AG10803 (cell line): ENCODE measurements around the gene DHRS7B.

ENCODE experiments used
- DNase-seq: peaks from one replicate; pipeline ENCODE4 v3.0.0; 2010; ENCODE audit warnings: low read depth
- H3K4me3 ChIP-seq: 2 replicates; pipeline ENCODE4 v1.5.1; 2011; ENCODE audit warnings: mild to moderate bottlenecking, low read length, control low read depth
- TF ChIP-seq, protein P1 (sequence below): conservative IDR thresholded peaks from 2 replicates; pipeline ENCODE4 v1.5.1; 2011; ENCODE audit warnings: mild to moderate bottlenecking, low read length, control low read depth, inconsistent platforms

The DHRS7B gene

DNA sequence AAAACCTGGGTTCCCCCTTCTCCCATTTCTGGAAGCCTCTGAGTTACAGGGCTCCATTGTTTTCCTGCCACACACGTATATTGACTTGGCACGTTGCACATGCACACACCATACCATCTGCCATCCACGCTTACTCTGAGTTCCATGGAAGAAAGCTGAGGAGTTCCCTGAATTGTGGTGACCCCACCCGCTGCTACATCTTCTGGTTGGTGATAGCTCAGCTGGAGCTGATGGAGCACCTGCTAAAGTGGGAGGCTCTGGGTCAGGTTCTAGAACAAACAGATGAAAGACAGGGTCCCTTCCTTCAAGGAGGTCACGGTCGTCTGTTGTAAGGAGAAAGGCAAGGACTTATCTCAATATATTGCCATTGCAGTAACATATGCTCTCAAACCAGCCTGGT is 46.1 kb downstream of the DHRS7B start:
- DNase-seq, result no peak
- no peak overlapping the region for H3K4me3 ChIP-seq
- TF ChIP-seq, protein P1, sequence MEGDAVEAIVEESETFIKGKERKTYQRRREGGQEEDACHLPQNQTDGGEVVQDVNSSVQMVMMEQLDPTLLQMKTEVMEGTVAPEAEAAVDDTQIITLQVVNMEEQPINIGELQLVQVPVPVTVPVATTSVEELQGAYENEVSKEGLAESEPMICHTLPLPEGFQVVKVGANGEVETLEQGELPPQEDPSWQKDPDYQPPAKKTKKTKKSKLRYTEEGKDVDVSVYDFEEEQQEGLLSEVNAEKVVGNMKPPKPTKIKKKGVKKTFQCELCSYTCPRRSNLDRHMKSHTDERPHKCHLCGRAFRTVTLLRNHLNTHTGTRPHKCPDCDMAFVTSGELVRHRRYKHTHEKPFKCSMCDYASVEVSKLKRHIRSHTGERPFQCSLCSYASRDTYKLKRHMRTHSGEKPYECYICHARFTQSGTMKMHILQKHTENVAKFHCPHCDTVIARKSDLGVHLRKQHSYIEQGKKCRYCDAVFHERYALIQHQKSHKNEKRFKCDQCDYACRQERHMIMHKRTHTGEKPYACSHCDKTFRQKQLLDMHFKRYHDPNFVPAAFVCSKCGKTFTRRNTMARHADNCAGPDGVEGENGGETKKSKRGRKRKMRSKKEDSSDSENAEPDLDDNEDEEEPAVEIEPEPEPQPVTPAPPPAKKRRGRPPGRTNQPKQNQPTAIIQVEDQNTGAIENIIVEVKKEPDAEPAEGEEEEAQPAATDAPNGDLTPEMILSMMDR, result no peak

DNA sequence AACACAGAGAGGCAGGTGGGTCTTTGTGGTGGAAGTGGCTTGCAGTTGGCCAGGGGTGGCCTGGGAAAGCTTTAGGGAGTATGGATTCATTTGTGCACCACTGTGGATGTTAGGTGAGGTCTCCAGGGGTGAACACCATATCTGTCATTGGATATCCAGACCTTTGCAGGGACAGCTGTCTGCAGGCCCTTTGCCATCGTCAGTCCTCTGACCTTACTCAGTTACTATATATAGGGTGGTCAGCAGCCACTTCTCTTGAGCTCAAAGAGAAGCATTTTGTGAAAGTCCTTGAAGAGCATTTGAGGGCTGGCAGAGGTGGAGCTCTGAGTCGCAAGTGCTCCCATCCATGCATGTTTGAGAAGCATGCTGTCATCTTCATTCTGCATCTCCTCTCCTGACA is 46.8 kb downstream of the DHRS7B start:
- no peak for DNase-seq
- TF ChIP-seq, protein P1, result no peak
- no peak overlapping the region for H3K4me3 ChIP-seq

DNA sequence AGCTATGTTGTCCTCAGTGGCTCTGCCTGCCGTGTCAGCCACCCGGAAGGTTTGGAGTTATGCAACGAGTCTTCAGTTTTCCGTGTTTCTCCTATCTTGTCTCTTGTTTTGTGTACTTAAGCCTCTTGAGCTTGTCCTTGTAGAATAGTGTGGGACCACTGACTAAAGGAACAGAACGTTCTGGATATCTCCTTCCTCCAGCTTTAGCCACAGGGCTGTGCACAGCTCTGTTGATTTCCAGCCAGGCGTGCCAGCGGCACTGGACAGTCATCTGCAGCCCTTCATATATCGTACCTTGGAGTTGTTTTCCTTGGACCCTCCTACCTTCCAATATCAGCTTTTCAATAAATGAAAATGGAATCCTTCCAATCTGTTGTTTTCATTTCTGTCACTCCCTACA is 47.4 kb downstream of the DHRS7B start:
- no peak for DNase-seq
- TF ChIP-seq, protein P1, result no peak
- H3K4me3 ChIP-seq, result no peak overlapping the region

DNA sequence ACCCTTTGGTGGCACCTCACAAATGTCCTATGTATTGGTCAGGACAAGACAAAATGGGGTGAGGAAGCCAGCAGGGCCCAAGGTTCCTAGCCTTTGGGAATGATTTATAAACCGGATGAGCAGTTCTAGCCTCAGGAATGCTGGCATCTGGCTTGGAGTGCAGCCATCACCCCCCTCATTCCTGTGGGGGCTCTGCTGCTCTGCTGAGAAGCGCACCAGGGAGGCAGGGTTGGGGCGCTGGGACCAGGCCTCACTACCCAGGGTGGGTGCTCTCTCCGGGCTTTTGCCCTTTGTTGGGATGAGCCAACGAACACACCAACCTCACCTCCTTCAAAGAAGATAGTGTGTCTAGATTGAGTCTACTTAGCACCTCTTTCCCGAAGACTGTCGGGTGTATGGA is 47.9 kb downstream of the DHRS7B start:
- TF ChIP-seq, protein P1, result no peak
- DNase-seq, result peak; percentile 91
- no peak overlapping the region for H3K4me3 ChIP-seq

DNA sequence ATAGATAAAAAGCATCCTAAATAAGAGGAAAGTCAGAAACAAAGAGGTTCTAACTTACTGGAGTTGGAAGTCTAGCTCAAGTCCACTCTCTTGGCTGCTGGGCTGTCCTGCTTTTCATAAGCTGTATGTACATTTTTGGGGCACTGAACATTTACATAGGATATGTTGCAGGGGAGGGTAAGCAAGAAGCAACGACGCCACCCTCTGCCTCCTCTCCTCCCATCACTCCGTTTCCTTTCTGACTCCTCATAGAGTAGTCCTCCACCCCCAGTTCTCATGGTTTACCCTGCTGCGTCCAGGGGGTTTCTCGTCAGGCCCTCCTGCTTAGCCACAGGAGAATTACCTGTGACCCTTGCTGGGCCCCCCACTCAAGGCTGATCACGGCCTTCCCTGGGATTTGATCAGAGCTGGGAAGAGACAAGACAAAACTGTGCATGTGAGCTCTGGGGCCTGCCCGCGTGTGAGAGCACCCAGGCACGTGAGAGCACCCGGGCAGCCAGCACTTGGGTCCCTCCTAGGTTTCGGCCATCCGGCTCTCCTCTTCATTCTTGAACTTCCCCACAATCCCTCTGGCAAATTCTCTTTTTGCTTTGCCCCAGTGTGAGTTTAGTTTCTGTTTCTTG is 50.1 kb downstream of the DHRS7B start:
- TF ChIP-seq, protein P1, result no peak
- DNase-seq, result no peak
- H3K4me3 ChIP-seq, result no peak overlapping the region

DNA sequence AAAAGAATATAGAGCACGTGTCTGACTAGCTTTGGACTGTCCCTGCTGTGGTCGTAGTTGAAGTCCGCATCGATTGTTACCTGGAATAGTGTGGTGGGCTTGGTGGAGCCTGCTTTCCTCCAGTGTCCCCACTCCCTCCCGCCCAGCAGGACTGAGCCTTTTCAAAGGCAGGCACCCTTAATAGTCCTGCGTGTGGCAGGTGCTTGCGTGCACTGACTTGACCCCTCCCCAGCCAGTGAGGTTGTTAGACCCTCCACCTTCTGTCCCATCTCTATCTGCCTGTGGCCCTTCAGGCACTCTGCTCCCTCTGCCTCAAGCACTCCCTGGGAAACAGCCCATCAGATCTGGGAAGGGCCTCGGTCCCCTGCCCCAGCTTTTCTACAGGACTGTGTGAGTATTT is 50.6 kb downstream of the DHRS7B start:
- no peak for DNase-seq
- TF ChIP-seq, protein P1, result no peak
- no peak overlapping the region for H3K4me3 ChIP-seq

DNA sequence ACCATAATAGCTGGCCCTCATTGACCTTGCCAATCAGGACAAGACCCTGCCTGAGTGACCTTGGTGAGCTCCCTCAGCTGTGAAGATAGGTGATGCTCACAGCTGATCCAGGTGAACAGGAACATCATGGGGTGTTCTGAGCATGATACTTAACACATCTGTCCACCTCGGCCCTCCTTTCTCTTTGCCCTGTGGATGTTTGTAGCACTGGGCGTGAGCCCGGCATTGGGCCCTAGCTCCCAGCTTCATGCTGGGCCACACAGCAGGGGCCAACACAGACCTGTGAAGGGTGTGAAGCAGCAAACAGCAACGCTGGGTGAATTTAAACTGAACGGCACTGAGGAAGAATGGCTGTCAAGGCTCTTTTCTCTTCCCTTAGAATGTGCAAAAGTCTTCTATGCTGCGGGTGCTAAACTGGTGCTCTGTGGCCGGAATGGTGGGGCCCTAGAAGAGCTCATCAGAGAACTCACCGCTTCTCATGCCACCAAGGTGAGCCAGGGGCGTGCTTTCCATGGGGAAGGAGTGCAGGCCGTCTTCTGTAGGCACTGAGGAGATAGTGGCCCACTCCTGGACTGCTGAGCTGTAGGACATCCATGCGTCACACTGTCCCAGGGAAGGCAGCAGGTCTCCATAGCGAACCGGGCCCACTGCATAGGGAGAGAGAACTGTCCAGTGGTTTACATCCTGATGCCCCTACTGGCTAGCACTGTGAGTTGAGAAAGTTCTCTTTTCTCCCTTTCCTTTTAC is 51.3 kb downstream of the DHRS7B start:
- DNase-seq, result no peak
- no peak overlapping the region for H3K4me3 ChIP-seq
- TF ChIP-seq, protein P1, result no peak
